Epithelial cell of proximal tubule (primary cell): ENCODE results near the gene NSUN2. TPM values are rescaled to one million over a fixed set of nuclear protein-coding genes. Genes with fewer than 3 reads are reported as not detected.

Experiments used
- DNase-seq: peaks from one replicate; pipeline ENCODE4 v3.0.0-alpha.2; 2011; ENCODE audit warnings: low read depth
- H3K4me3 ChIP-seq: 2 replicates; pipeline ENCODE4 v1.5.1; 2011; ENCODE audit warnings: low read depth, mild to moderate bottlenecking, low read length
- CTCF ChIP-seq: conservative IDR thresholded peaks from 2 replicates; pipeline ENCODE4 v1.5.1; 2012; ENCODE audit warnings: low read depth, mild to moderate bottlenecking, low read length
- total RNA-seq: library from RNA; depleted of rRNA; stranded (reverse); fragments of >200 nt; gene quantifications from 2 replicates; pipeline ENCODE4 v1.2.3, GENCODE V29; 2015

Gene NSUN2
- total RNA-seq, 1 donor from 2014 or later, result 59.0 TPM

DNA sequence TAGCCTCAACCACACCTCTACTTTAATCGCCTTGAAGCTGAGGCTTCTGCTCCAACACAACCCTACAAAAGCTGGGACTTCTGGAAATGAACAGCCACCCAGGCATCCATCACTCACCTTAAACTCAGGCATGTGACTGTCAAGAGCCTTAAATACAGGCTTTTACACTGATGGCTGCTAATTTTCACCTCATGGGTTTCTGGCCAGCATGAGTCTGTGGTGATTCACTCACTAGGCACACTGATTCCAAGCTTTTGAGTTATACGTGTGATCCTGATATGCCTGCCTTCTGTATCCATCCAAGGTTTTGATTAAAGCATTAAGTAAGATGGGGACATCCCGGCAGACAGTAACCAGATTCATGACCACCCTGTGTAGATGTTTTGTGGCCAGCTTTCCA lies 8.9 kb downstream of the NSUN2 start:
- H3K4me3 ChIP-seq, result no peak overlapping the region
- DNase-seq, result no peak
- TF ChIP-seq CTCF, result no peak

DNA sequence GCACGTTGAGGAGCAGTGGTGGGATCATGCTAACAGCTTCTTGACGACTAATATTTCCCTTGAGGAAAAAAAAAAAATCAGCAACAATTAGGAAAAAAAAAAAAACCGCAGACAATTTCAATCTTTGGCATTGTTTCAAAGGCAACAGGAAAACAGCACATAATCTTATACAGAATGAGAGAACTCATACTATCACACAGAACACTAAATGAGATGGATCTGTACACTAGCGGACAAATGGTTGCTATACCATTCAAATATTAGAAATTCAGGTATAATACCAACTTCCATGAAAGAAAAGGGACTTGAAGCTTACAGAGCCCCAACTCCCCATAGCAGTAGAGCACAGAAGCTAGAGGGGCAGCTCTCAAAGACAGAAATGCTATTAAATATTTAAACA lies 9.6 kb downstream of the NSUN2 start:
- no peak for TF ChIP-seq CTCF
- DNase-seq, result no peak

DNA sequence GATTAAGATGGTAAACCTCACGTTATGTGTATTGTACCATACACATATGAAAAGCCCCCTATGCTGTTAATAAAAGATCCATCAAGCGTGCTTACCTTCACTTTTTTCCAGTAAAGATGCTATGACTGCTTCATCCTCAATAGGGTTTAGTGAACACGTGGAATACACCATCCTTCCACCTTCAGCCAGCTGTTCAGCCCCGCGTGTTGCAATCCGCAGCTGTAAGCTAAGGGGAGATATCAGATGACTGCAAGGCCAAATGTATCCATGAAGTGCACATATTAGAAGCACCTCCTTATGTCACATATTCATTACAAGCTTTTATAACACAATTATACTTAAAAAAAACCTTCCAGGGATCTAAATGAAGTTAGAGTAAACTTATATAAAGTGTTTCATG lies 16.2 kb downstream of the NSUN2 start:
- DNase-seq, result no peak
- no peak overlapping the region for H3K4me3 ChIP-seq
- no peak for TF ChIP-seq CTCF

More for the DNA sequence above, 9.6 kb downstream of the NSUN2 start:
- H3K4me3 ChIP-seq, result no peak overlapping the region

- DNase-seq, result no peak
- no peak overlapping the region for H3K4me3 ChIP-seq
- no peak for TF ChIP-seq CTCF
Observed at GRCh38 chr5:6615034-6615815, 17.6 kb downstream of the NSUN2 start.

DNA sequence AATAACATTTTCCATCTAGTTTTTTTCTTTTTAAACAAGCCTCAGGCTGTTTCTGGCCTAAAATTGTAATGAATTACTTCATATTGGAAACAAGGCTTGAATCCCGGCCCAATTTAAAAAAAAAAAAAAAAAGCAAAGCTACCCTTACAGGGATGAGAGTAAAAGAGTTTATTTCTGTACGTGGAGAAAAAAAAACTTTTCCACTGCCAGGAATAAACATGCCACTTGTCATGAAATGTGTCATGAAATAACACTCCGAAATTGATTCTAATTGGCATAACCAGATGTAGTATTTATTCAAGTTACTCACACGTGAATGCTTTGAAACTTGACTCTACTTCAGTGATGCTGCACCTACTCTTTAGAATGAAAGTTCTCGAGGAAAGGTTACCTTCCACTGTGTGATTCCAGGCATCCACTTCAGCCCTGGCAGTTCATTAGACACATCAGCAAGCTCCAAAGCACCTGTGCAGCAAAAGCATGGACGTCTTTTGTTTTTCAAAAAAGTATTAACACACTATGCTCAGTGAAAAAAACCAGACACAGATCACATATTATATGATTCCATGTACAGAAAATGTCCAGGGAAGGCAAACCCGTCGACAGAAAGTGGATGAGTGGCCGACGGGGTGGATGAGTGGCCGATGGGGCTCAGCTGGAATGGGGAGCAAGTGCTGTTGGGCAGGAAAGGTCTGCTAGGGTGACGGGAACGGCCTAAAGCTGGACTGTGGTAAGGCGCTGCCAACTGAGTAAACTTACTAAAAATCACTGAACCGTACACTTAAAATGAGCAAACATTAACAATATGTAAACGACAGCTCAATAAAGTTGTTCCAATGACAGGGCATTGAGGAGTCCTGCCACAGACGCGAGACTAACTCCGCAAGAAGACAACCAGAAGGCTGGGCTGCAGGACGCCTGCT lies 21.2 kb downstream of the NSUN2 start:
- no peak for TF ChIP-seq CTCF
- H3K4me3 ChIP-seq, result no peak overlapping the region
- DNase-seq, result no peak

GRCh38 chr5:6608016-6608415 lies 24.8 kb downstream of the NSUN2 start:
- no peak overlapping the region for H3K4me3 ChIP-seq
- no peak for DNase-seq
- TF ChIP-seq CTCF, result no peak
